ENCODE results near the gene AGPS.

AGPS gene

DNA sequence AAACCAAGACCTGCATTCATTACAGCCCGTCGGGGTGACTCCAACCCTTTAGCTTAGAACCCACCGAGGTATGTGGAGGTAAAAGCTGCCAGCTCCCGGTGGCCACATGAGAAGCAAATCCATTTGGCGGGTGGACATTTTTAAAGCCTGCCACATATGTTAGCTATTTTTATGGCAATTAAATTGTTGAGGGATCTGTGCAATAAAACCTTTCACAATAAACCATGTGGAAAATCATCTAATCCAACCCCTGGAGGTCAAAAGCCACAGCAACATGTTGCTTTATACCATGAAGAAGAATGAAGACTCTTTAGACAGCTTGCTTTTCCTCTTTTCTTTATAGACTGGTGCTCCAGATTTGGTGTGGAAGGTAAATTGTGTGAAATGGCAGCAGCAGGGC is 176.3 kb downstream of the AGPS start:
- DNase-seq (ENCODE audit: low read depth in 2 of 2) = no peak
- TF ChIP-seq, protein P1, sequence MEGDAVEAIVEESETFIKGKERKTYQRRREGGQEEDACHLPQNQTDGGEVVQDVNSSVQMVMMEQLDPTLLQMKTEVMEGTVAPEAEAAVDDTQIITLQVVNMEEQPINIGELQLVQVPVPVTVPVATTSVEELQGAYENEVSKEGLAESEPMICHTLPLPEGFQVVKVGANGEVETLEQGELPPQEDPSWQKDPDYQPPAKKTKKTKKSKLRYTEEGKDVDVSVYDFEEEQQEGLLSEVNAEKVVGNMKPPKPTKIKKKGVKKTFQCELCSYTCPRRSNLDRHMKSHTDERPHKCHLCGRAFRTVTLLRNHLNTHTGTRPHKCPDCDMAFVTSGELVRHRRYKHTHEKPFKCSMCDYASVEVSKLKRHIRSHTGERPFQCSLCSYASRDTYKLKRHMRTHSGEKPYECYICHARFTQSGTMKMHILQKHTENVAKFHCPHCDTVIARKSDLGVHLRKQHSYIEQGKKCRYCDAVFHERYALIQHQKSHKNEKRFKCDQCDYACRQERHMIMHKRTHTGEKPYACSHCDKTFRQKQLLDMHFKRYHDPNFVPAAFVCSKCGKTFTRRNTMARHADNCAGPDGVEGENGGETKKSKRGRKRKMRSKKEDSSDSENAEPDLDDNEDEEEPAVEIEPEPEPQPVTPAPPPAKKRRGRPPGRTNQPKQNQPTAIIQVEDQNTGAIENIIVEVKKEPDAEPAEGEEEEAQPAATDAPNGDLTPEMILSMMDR (IDR thresholded peaks at IDR 0.05; ENCODE audit: low read depth, low read length) = no peak
- no peak overlapping the region for H3K4me3 ChIP-seq (replicated peaks in 1 of 2; ENCODE audit: low read depth in 2 of 2, low read length in 2 of 2)

- no peak for DNase-seq (ENCODE audit: low read depth in 2 of 2)
- TF ChIP-seq, protein P1 (IDR thresholded peaks at IDR 0.05; ENCODE audit: low read depth, low read length) = no peak
- H3K4me3 ChIP-seq (replicated peaks in 1 of 2; ENCODE audit: low read depth in 2 of 2, low read length in 2 of 2) = no peak overlapping the region
These were observed 179.7 kb downstream of the AGPS start for GRCh38 chr2:177572236-177572671.

- TF ChIP-seq, protein P1 (IDR thresholded peaks at IDR 0.05; ENCODE audit: low read depth, low read length) = no peak
- no peak overlapping the region for H3K4me3 ChIP-seq (replicated peaks in 1 of 2; ENCODE audit: low read depth in 2 of 2, low read length in 2 of 2)
- peak; percentile 22 to 23 for DNase-seq (ENCODE audit: low read depth in 2 of 2)
These were observed 180.5 kb downstream of the AGPS start for GRCh38 chr2:177573120-177573519.

GRCh38 chr2:177574356-177574755 is 181.8 kb downstream of the AGPS start:
- TF ChIP-seq, protein P1 (IDR thresholded peaks at IDR 0.05; ENCODE audit: low read depth, low read length) = no peak
- H3K4me3 ChIP-seq (replicated peaks in 1 of 2; ENCODE audit: low read depth in 2 of 2, low read length in 2 of 2) = no peak overlapping the region
- no peak for DNase-seq (ENCODE audit: low read depth in 2 of 2)

DNA sequence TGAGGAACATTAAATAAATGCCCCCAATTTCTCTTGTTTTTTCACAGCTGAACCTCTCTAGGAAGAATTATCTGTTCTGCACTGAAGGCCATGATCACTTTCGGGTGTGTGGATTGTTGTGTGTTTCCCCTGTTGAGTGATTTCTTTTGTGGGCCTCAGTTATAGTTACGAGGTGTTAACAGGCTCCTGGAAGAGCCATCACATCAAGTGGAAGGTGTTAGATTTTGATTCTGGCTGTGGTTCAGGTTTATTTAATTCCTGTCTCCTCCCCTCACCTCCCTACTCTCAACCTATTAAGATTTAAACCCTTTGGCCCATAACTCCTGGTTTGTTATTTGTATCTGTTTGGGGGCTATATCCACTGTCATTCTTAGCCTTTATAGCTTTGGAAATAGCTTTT is 182.8 kb downstream of the AGPS start:
- DNase-seq (ENCODE audit: low read depth in 2 of 2) = no peak
- TF ChIP-seq, protein P1 (IDR thresholded peaks at IDR 0.05; ENCODE audit: low read depth, low read length) = no peak
- no peak overlapping the region for H3K4me3 ChIP-seq (replicated peaks in 1 of 2; ENCODE audit: low read depth in 2 of 2, low read length in 2 of 2)

DNA sequence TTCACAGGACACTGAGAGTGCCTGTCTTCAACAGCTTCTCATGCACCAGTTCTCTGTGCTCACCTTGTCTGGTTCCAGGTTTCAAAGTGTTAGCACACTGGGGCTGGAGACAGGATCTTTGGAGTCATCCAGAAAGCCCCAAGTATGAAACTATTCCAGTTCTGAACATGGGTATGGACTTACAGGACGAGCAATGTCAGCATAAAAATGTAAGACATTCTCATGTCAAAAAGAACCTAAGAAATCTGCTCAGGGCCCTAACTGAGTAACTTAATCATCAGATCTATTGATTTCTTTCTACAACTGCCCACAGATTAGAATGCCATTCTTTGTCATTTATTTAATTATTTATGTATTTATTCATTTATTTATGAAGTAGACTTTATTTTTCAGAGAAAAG is 184.5 kb downstream of the AGPS start:
- TF ChIP-seq, protein P1 (IDR thresholded peaks at IDR 0.05; ENCODE audit: low read depth, low read length) = no peak
- H3K4me3 ChIP-seq (replicated peaks in 1 of 2; ENCODE audit: low read depth in 2 of 2, low read length in 2 of 2) = no peak overlapping the region
- DNase-seq (ENCODE audit: low read depth in 2 of 2) = no peak

DNA sequence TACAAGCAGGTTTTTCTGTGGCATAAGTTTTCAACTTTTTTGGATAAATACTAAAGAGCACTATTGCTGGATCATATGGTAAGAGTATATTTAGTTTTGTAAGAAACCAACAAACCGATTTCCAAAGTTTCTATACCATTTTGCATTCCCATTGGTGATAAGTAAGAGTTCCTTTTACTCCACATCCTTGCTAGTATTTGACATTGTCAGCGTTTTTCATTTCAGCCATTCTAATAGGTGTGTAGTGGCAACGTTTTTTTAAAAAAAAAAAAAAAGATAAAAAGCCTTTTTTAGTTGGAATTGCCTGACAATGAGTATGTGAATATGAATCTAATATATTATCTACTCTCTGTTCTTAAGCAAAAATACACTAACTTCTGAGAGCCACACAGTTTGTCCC is 185.9 kb downstream of the AGPS start:
- TF ChIP-seq, protein P1 (IDR thresholded peaks at IDR 0.05; ENCODE audit: low read depth, low read length) = no peak
- no peak overlapping the region for H3K4me3 ChIP-seq (replicated peaks in 1 of 2; ENCODE audit: low read depth in 2 of 2, low read length in 2 of 2)
- no peak for DNase-seq (ENCODE audit: low read depth in 2 of 2)
